Right ventricle myocardium superior (tissue), 1 donor: ENCODE measurements around the gene GPC6. TPM values are rescaled to one million over a fixed set of nuclear protein-coding genes. Genes with fewer than 3 reads are reported as not detected.

Source experiments
- ATAC-seq: fragments of 200-7000 bp; cut with Tn5 transposase; one replicate; pipeline ENCODE4 v1.9.1; 2020; ENCODE audit warnings: mild to moderate bottlenecking; ENCODE audit not compliant: poor library complexity
- DNase-seq: peaks from one replicate; pipeline ENCODE4 v3.0.0-alpha.2; 2020
- intact Hi-C: fragments of 100-400 bp; cut with DNase I; formaldehyde crosslinking; loops from one replicate; pipeline ENCODE4 v1.11.2; 2022
- total RNA-seq: library from RNA; stranded (reverse); fragmentation: NEBNext Ultra II Directional; extraction: Animal tissue kit (Norgen Biotek cat#: 25700); gene quantifications from one replicate; pipeline ENCODE4 v1.2.1, GENCODE V29; 2021
- donor health status: DM: no; HTN: yes; CAD: no; lungs with severe emphysema.

Gene GPC6
- total RNA-seq, 1 donor from 2014 or later = 3.3 TPM

- intact Hi-C loops = no loop called here
- no peak for DNase-seq
- no peak for ATAC-seq
Observed at GRCh38 chr13:93981426-93981977, 754.9 kb downstream of the GPC6 start.

- intact Hi-C loops = no loop called here
- no peak for ATAC-seq
Observed at GRCh38 chr13:93982179-93982918, 755.7 kb downstream of the GPC6 start.

GRCh38 chr13:93984052-93984451, 757.4 kb downstream of the GPC6 start:
- intact Hi-C loops = no loop called here
- DNase-seq = no peak
- ATAC-seq = no peak

More at GRCh38 chr13:93982179-93982918, 755.7 kb downstream of the GPC6 start:
- DNase-seq = no peak

- intact Hi-C loops = no loop called here
- ATAC-seq = no peak
- no peak for DNase-seq
Observed at GRCh38 chr13:93984876-93985275, 758.3 kb downstream of the GPC6 start.

- intact Hi-C loops = no loop called here
- no peak for ATAC-seq
- no peak for DNase-seq
Observed at GRCh38 chr13:93987458-93987857, 760.9 kb downstream of the GPC6 start.

- ATAC-seq (no peak), DNase-seq (no peak)
- intact Hi-C loops = no loop called here
Observed at GRCh38 chr13:93991569-93991968, 765.0 kb downstream of the GPC6 start.

GRCh38 chr13:93996481-93996880, 769.9 kb downstream of the GPC6 start:
- ATAC-seq = no peak
- intact Hi-C loops = no loop called here

GRCh38 chr13:94006296-94006695, 779.7 kb downstream of the GPC6 start:
- intact Hi-C loops = no loop called here

More at GRCh38 chr13:93996481-93996880, 769.9 kb downstream of the GPC6 start:
- no peak for DNase-seq

GRCh38 chr13:94007072-94007471, 780.5 kb downstream of the GPC6 start:
- DNase-seq = no peak
- intact Hi-C loops = no loop called here
- no peak for ATAC-seq

More at GRCh38 chr13:94006296-94006695, 779.7 kb downstream of the GPC6 start:
- DNase-seq (no peak), ATAC-seq (no peak)

GRCh38 chr13:94009701-94010100, 783.1 kb downstream of the GPC6 start:
- DNase-seq (no peak), ATAC-seq (no peak)
- intact Hi-C loops = no loop called here

GRCh38 chr13:94014461-94014860, 787.9 kb downstream of the GPC6 start:
- intact Hi-C loops = no loop called here
- DNase-seq (no peak), ATAC-seq (no peak)

GRCh38 chr13:94020426-94020825, 793.8 kb downstream of the GPC6 start:
- intact Hi-C loops = no loop called here
- DNase-seq (no peak), ATAC-seq (no peak)

- DNase-seq = no peak
- intact Hi-C loops = no loop called here
- ATAC-seq = no peak
Observed at GRCh38 chr13:94020833-94021232, 794.2 kb downstream of the GPC6 start.

GRCh38 chr13:94028234-94028633, 801.6 kb downstream of the GPC6 start:
- no peak for ATAC-seq
- intact Hi-C loops = no loop called here
- DNase-seq = no peak

- intact Hi-C loops = no loop called here
- DNase-seq = no peak
- ATAC-seq = no peak
Observed at GRCh38 chr13:94028650-94029049, 802.0 kb downstream of the GPC6 start.

- DNase-seq = no peak
- intact Hi-C loops = no loop called here
- ATAC-seq = no peak
Observed at GRCh38 chr13:94030415-94031119, 804.0 kb downstream of the GPC6 start.

- ATAC-seq = peak; percentile 90
Observed at GRCh38 chr13:94031609-94032008, 805.0 kb downstream of the GPC6 start.

GRCh38 chr13:94033098-94033497, 806.5 kb downstream of the GPC6 start:
- intact Hi-C loops = no loop called here
- DNase-seq (no peak), ATAC-seq (no peak)

More at GRCh38 chr13:94031609-94032008, 805.0 kb downstream of the GPC6 start:
- intact Hi-C loops = no loop called here
- no peak for DNase-seq

- DNase-seq = no peak
- ATAC-seq = no peak
- intact Hi-C loops = no loop called here
Observed at GRCh38 chr13:94033830-94034642, 807.4 kb downstream of the GPC6 start.
